GM21717 (cell line): ENCODE results near the gene CALML6.

ENCODE experiments used
- ATAC-seq: cut with Tn5 transposase; IDR thresholded peaks from one replicate; pipeline ENCODE4 v1.9.1; 2021; ENCODE audit warnings: mild to moderate bottlenecking, moderate library complexity; ENCODE audit not compliant: unreplicated experiment

Gene CALML6

DNA sequence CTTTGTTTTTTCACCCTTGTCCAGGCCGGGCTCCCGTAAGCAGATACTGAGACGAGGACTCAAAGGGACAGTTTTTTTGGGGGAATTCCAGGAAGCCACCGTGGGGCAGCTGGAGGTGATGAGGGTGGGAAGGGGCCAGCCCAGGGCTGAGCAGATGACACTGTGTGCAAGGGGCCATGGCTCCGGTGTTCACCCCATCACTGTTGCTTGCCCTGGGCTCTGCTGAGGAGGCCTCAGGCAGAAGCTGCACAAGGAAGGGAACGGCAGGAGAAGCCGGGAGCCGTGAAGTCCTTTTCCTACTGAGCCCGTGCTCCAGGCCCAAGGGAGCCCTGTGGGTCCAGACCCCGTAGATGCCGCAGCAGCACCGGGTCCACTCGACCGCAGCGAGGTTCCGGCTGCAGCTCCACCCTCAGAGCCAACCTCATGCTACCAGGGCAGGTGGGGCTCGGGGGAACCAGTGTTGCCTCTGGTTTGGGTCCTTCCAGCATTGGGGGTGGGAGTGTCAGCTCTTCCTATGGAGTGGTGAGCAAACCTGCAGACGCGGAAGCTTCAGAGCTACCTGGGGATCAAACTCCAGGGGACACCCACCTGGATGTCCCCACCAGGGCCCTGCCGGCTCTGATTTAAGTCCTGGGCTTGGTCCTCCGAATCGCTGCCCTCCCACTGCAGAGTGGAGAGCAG lies 4.3 kb upstream of the CALML6 start:
- ATAC-seq: no peak

DNA sequence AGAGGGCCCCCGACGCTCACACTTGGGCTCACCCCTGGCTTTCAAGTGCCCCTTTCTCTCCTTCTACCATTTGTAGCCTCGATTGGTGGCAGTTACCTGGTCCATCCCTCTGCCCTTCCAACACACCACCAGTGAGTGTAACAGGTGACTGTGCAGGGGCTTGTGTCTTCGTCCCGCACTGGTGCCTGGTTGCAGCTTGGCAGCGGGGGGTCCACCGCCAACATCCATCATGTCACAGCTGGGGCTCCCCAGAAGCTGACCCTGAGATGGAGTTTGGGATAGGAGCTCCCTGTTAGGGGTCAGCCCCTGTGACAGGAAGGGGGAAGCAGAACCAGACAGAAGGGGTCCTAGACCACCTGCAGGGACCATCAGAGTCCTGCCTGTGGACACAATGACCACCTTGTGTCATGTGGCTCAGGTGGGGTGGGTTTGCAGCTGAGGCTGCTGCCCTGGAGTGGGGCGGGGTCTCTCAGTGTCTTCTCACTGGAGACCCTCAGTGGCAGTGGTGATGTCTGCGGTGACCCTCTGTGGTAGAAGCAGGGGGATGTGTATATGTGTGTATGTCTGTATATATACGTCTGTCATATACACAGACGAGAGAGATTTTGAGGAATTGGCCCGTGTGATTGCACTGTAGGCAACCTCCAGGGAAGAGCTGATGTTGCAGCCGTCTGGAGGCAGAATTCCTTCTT lies 3.6 kb upstream of the CALML6 start:
- no peak for ATAC-seq

DNA sequence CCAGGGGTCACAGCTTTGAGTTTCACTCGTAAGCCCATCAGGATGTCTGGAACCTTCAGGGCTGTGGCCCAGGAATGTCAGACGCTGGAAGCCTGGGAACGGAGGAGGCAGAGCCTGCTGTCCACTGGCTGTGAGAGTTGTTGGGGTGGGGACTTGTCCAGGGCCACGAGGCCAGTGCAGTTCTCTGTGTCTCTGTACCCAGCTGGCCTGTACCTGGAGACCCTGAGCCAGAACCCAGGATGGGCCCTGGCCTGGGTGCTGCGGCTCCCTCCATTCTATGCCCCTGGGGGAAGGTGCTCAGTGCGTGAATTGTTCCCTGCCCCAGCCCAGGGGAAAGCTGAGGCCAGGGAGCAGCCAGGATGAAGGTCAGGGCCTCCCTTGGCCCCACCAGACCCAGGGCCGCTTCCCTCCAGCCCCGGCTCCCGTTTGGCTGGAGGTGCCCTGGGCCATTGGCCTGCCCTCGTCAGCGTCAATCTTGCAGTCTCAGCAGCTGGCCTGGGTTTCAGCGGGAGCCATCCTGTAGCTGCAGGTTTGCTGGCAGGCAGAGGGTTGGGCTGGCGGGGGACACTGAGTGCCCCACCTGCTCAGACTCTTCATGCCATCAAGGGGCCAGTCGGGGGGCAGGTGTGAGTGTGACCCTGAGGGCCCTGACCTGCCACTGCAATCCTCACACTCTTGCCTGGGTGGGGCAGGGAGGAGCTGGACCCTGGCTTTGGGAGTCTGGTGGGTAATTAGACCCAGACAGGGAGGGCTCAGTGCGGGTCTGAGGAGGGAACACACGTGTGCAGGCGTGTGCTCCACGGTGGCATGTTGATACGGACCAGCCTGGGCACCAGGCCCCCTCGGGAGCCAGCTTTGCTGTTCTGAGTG lies 724 bp upstream of the CALML6 start:
- no peak for ATAC-seq

DNA sequence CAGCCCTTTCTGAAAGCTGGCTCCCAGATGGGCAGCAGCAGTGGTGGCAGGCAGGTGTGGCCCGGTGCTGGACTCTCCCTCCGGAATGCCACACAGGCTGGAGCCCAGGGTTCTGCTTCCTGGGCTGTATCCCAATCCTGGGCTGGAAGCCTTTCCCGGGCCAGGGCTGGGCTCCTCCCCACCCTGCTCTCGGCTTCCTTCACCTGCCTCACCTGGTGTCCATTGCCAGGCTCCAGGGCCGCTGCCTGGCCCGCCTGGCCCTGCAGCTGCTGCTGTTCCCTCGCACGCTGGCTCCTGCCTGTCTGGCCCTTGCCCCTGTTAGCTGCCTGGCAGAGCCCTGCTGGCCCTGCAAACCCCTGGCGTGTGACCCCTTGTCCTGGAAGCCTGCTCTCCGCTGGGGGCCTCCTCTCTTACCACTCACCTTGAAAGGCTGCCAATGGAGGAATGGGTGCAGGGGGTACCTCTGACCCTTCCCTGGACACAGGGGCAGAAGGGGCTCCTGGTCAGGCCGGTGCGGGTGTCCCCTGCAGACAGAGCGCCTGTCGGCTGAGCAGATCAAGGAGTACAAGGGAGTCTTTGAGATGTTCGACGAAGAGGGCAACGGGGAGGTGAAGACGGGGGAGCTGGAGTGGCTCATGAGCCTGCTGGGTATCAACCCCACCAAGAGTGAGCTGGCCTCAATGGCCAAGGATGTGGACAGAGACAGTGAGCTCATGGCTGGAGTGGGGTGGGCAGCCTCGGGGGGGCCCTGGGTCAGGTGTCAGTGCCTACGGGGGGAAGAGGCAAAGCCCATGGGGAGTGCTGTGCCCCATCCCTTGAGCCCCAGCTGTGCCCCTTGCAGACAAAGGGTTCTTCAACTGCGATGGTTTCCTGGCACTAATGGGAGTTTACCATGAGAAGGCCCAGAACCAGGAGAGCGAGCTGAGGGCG lies 1.1 kb downstream of the CALML6 start:
- ATAC-seq: no peak

DNA sequence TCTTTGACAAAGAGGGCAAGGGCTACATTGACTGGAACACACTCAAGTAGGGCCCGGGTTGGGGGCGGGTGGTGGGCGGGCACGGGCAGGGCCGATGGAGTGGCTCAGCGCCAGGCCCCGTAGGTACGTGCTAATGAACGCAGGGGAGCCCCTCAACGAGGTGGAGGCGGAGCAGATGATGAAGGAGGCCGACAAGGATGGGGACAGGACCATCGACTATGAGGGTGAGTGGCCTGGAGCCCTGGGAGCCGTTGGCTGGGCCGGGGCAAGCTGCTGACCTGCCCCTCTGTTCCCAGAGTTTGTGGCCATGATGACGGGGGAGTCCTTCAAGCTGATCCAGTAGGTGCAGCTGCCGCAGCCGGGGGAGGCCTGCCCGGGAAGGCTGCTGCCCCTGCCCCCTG lies 1.8 kb downstream of the CALML6 start:
- ATAC-seq: no peak

DNA sequence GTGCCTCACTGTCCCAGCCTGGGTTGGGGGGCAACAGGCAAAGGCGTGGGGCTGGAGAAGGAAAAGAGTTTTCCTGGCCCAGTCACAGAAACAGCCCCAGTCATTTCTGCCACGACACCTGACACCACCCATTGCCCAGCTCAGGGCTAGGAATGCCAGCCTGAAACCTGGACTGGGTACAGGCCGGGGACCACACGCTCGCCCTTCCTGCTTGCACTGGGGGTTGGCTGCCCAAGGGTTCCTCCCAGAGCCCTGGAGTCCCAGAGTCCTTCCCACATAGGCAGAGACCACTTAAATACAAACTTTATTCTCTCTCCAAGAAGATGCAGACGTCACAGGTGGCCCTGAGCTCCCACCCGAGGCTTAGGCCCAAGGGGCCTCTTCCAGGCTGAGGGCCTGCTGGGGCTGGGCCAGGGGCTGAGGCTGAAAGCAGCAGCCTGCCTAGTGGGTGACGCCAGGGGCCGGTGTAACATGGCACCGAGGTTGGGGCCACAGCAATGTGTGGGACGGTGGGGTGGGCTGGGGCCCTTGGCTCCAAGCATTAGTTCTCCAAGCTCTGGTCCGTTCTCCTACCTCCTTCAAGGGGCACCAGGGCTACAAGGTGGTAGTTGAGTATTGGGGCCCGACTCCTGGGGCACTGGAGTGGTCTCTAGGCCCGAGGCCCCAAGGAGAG lies 2.4 kb downstream of the CALML6 start:
- ATAC-seq: no peak

DNA sequence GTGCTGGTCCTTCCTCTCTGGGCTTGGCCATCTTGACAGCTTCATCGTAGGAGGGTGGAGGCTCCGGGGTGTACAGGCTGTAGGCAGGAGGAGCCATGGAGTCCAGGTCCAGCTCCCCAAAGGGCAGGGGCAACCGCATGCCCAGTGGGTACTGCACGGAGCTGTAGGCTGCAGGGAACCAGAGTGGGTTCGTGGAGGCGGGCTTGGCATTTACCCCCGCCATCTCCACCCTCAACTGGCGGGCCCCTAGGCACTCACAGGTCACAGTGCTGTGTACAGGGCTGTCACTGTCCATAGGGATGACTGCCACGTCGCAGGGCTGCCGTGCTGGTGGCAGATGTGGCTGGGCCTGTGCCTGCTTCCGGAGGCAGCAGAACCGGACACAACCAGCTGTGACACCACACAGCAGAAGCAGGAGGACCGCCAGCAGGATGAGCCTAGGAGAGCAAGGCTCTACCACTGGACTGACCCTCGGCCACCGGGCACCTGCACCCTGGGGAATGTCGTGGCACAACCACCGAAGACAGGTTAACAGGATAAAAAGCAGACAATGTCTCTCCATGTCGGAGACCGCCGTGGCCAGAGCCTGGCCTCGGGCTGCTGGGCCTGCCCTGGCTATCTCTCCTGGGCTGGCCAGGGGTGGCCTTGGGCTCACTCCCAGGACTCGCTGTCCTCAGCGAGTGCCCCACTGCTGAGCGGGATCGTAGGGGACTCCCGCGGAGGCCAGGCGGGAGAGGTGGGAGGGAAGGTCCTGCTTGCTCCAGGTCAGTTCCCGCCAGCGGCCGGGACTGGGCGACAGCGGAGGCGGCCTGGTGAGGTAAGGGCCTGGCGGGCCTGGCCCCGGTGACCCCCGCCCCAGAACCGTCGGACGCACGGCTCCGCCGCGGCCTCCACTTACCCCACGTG lies 3.2 kb downstream of the CALML6 start:
- no peak for ATAC-seq

DNA sequence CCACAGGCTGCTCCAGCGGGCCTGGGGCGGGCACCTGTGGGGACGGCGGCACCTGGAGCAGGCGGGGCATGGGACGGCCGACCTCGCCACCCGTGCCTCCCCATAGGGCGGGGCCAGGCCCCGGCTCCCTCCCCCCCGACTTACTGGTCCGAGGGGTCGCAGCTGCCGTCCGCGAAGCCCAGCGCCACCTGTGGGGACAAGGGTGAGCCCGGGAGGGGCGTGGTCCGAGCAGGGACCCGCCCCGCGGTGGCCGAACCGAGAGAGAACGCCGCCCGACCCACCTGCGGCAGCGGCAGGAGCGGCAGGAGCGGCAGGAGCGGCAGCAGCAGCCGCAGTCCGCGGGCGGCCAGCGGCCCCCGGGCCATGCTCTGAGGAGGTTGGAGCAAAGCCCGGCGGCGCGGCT lies 3.8 kb downstream of the CALML6 start, which contains the start of gene TMEM52:
TMEM52 (minus strand) TSS at position 379 of the 403 bp plus-strand sequence; CDS start at position 365, 14 bp downstream.
- ATAC-seq: no peak

DNA sequence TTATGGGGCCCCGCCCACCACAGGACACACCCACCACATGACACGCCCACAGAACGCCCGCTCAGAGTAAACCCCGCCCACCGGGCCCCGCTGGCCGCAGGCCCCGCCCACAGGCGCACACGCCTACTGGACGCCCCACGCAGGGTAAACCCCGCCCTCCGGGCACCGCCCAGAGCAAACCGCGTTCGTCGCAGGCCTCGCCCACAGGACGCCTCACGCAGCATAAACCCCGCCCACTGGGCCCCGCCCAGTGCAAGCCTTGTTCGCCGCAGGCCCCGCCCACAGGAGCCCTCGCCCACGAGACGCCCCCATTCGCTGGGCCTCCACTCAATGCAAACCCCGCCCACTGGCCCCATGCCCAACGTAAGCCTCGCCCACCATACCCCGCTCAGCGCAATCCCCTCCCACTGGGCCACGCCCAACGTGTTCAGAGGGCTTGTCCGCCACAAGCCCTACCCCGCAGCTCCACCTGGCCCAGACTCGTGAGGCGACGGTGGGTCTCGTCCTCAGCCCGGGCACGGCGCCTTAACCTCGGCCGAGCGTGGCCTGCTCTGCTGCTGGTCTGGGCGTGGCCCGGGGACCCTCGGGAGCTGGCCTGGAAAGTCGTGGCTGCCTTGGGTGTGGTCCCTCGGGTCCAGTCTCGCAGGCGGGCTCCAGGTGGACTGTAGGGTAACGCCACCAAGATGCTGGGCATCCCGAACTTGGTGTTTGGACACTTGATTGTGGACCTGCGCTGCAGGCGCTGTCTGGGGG lies 4.4 kb downstream of the CALML6 start:
- peak; percentile 59 for ATAC-seq

DNA sequence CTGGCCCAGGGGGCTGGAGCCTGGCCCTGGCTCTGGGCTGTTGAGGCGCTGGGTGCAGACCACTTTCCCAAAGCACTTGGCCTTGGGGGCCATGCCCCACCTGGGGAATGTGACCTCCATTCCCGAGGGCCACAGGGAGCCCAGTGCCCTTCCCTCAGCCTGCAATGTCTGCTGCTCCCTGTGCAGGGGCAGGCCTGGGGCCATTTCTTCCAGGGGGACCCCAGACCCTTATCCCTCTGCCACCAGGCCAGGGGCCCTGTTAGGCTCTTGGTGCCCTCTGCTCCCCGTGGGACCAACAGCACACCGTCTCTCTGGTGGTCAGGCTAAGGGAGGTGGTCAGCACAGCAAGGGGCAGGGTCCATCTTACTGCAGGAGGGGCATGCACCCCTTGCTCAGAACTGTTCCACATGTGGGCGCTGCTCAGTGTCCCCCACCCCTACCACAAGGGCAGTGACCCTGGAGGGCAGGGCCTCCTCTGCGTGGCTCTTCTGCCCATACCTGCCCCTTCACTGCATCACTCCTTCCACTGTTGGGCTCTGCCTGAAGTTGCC lies 5.1 kb downstream of the CALML6 start:
- no peak for ATAC-seq

DNA sequence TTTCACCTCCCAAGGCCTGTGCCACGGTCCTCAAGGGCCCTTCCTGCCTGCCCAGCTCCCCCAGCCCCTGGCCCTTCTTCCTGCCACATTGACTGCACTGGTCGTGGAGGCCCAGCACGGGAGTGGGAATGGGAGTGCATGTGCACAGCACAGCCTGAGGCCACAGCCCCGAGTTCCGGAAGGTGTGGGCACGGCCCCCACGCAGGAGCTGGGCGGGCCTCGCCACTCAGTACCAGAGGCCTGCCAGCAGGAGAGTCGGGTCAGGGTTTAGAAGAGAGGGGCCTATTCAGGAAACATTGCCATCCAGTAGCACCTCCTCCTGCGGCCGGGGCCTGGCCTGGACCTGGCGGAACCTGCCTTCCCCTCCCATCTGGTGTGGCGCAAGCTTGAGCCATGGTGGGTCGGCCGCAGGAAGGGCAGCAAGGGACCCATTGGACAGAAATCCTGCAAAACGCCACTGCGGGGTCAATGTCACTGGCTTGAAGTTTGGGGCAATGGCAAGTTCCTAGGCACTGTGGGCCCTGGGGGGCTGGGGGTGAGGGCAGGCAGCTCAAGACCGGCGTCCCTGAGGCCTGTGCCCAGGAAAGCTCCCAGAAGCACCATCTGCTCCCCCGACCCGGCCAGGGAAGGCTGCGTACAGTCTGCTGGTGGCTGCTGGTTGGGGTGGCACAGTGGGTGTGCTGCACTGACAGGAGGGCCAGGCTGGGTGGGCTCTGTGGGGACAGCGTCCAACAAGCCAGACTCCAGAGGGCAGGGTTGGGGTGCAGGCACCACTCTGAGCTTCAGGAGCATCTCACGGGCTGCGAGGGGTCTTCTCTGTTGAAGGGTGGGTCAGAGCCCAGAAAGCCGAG lies 5.8 kb downstream of the CALML6 start:
- ATAC-seq: no peak

DNA sequence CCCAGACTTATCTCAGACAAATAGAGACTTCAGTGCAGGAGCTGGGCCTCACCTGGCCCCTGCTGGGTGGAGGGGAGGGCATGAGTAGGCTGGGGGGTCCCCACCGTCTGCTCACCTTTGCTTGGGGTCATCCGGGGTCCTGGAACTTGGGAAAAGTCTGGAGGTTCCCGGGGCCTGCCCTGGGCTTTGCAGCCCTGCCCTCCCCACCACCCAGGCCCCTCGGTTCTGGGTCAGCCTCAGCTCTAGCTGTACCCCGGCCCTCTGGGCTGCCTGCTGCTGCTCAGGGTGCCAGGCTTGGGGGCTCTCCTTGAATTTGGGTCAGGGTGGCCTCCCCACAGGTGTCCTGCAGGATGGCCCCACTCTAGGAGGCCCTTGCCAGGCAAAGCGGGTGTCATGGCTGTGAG lies 6.4 kb downstream of the CALML6 start:
- ATAC-seq: no peak

DNA sequence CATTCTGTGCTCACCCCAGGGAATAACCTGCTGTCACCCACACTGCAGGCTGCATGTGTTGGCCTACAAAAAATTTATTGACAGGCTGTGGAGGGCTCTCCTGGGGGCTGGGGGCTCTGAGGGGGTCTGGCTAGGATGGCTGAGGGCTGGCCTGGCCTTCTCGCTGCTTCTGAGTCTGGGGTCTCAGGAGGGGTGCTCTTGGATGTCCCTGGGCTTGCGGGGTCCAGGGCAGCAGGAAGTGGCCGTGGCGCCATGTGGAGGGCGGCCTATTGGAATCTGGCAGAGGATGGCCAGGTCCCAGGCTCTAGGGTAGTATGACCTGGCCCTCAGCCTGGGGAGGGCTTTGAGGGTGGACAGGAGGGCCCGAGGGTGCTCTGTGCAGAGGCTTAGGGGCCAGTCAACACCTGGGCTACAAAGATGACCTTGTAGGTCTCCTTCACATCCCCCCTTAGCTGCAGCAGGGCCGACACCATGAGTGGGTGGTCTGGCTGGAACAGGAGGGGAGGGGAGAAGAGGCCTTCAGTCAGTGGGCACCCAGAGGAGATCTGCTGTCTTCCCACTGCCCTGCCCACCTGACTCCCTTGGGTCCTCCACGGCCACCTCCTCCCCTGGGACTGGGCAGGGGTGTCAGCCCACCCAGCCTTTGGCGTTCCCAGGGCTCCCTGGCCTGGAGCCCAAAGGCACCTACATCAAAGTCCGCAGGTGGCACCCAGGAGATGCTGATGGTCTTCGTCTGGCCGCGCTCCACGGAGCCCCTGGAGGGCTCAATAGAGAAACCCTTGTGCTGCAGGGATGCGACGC lies 7.0 kb downstream of the CALML6 start:
- ATAC-seq: no peak

DNA sequence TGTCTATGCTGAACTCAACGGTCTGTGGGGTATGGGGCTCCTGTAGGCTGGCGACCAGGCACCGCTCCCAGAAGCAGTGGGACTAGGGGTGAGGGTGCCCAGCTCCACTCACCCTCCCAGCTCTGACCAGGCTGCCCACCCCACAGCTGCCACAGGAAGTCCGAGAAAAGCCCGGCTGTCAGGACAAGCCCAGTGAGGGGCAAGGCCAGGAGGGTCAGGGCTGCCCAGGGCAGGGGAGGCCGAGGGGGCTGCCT lies 7.6 kb downstream of the CALML6 start:
- no peak for ATAC-seq

DNA sequence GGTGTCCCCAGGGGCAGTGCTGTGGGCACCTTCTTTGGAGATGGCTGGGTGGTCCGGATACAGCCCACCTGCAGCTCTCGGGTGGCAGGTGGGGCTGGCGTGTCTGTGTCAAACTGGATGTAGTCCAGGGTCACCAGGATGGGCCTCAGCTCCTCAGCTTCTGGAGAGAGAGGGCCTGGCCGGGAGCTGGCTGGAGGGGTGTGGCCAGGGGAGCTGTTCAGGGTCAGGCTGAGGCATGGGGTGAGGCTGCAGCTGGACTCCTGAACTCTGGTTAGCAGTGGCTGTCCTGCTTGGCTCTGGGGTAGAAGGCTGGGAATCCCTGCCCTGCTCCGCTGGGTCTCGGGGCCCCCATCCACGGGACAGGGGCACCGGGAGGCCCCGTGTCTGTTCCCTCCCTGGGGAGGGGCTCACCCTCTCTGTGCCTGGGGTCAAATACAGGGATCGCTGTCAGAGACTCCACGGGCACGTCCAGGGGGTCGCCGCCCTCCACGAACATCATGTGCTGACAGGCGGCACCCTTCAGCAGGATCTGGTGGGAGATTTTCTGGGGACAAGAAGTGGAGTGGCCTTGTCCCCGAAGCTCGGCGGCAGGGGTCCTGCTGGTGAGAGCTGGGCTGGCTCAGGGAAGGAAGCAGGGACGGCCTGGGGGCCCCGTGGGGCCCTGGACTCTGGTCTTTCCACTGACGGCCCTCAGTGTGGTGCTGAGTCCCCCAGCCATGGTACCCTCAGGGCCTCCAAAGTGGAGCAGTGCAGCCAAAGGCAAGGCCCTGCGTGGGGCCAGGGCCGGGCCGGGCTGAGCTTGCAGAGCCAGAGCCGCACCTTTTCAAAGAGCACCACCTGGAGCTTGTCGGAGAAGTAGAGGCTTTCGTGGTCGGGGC lies 8.1 kb downstream of the CALML6 start:
- no peak for ATAC-seq

DNA sequence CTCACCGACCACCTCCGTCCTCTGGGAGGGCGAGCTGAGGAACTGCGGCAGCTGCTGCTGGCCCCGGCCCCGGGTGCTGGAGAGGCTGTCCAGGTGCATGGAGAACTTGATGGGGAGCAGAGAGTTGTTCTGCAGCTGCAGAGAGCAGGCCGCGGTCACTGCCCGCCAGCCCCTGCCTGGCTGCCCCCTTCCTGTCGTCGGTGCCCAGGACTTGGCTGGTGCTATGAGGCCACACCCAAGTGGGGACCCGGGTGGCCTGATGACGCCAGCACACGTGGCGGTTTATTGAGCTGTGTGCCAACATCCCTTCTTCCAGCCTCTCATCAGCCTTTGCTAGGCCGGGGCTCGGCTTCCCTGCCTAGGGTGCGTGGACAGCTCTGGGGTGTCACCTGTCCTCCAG lies 9.3 kb downstream of the CALML6 start:
- no peak for ATAC-seq
